Fibroblast of lung (primary cell): Measurements from ENCODE around the gene VGLL4. TPM values are rescaled to one million over a fixed set of nuclear protein-coding genes. Genes with fewer than 3 reads are reported as not detected.
A peak's percentile ranks its signal among the peaks of the same experiment; 100 is the strongest.

ENCODE experiments used
- DNase-seq, 2 donors: peaks; one replicate each; pipeline versions ENCODE4 v3.0.0 to v3.0.0-alpha.2; 2010; ENCODE audit warnings: low read depth in 2 of 2
- H2AFZ ChIP-seq: 2 replicates; pipeline ENCODE4 v1.5.1; 2012; ENCODE audit warnings: low read length, control low read depth, inconsistent platforms
- H3K27ac ChIP-seq: 2 replicates; pipeline ENCODE4 v1.5.1; 2011; ENCODE audit warnings: low read length, control low read depth; ENCODE audit not compliant: insufficient read depth
- H3K27me3 ChIP-seq: 2 replicates; pipeline ENCODE4 v1.5.1; 2011; ENCODE audit warnings: mild to moderate bottlenecking, low read length; ENCODE audit not compliant: control insufficient read depth, insufficient read depth
- H3K36me3 ChIP-seq: 2 replicates; pipeline ENCODE4 v1.5.1; 2011; ENCODE audit warnings: low read length; ENCODE audit not compliant: control insufficient read depth, insufficient read depth
- H3K4me1 ChIP-seq: 2 replicates; pipeline ENCODE4 v1.5.1; 2011; ENCODE audit warnings: low read length; ENCODE audit not compliant: control insufficient read depth, insufficient read depth; ENCODE audit errors: extremely low read depth
- H3K4me2 ChIP-seq: 2 replicates; pipeline ENCODE4 v1.5.1; 2011; ENCODE audit warnings: low read length, control low read depth; ENCODE audit not compliant: insufficient read depth; ENCODE audit errors: extremely low read depth
- H3K4me3 ChIP-seq, 4 experiments: fragments of 200-600 bp in 1 of 4; sonication (generic) in 1 of 4; replicated peaks in 1 of 4; 2 replicates each; pipeline ENCODE4 v1.5.1; 2011 to 2016; ENCODE audit warnings: low read length in 4 of 4, low read depth in 3 of 4, mild to moderate bottlenecking in 3 of 4, control low read depth in 2 of 4, inconsistent platforms in 1 of 4, mixed read lengths in 1 of 4; ENCODE audit not compliant: insufficient read depth in 1 of 4; ENCODE audit errors: control extremely low read depth in 1 of 4
- H3K79me2 ChIP-seq: 2 replicates; pipeline ENCODE4 v1.5.1; 2012; ENCODE audit warnings: mild to moderate bottlenecking, low read length, inconsistent platforms; ENCODE audit not compliant: control insufficient read depth, insufficient read depth
- H3K9ac ChIP-seq: 2 replicates; pipeline ENCODE4 v1.5.1; 2011; ENCODE audit warnings: mild to moderate bottlenecking, low read length, control low read depth; ENCODE audit not compliant: insufficient read depth
- H3K9me3 ChIP-seq: 2 replicates; pipeline ENCODE4 v1.5.1; 2012; ENCODE audit warnings: low read depth, low read length; ENCODE audit not compliant: control insufficient read depth, insufficient read depth
- H4K20me1 ChIP-seq: 2 replicates; pipeline ENCODE4 v1.5.1; 2011; ENCODE audit warnings: low read length; ENCODE audit not compliant: control insufficient read depth, insufficient read depth; ENCODE audit errors: extremely low read depth
- EZH2 ChIP-seq: IDR thresholded peaks from 2 replicates; pipeline ENCODE4 v1.5.1; 2012; ENCODE audit warnings: low read length, control low read depth, mild to moderate bottlenecking; ENCODE audit errors: missing control alignments
- polyA plus RNA-seq, 2 donors: library from polyadenylated mRNA; depleted of rRNA in 1 of 2; stranded (reverse) in 1 of 2; unstranded in 1 of 2; fragments of >200 nt; gene quantifications; 2 replicates each; pipeline ENCODE4 v1.2.1, GENCODE V29; 2011 to 2012; ENCODE audit warnings: missing spikeins in 1 of 2
- total RNA-seq: library from RNA; depleted of rRNA; stranded (reverse); fragments of >200 nt; gene quantifications from 2 replicates; pipeline ENCODE4 v1.2.1, GENCODE V29; 2014
- TF ChIP-seq, protein P1 (sequence below), 2 donors: IDR thresholded peaks in 1 of 2; conservative IDR thresholded peaks in 1 of 2; 1 replicate in 1 of 2; 2 replicates in 1 of 2; pipeline ENCODE4 v1.5.1; 2011 to 2012; ENCODE audit warnings: low read length in 2 of 2, control low read depth in 1 of 2, inconsistent platforms in 1 of 2, low read depth in 1 of 2, mild to moderate bottlenecking in 1 of 2

VGLL4 gene
- total and polyA plus RNA-seq, 2 donors (not counting 1 experiment from before 2014, with no cell fraction given) = 18.4 to 34.7 TPM

DNA sequence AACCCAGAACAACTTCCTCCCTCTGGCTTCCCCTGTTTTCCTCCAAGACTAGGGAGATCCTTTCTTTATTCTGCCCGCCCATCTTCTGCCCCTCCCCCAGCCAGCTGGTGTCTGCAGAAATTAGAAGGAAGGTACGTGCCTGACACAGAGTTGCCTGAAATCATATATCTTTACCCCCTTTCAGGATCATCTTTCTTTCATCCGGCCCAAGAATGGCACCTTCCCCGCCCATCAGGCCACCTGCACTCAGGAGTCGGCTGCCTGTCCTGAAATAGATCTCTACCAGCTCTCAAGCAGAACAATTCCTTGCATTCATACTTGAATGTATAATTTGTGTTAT lies 133.7 kb downstream of the VGLL4 start:
- Histone ChIP-seq H3K27ac (peak overlapping the region; percentile 51), H3K9ac (peak overlapping the region; percentile 40), H3K79me2 (no peaks in the 10 kb centered on the region), H3K4me1 (peaks cover 25% of the 10 kb centered on the region), H3K36me3 (no peaks in the 10 kb centered on the region), H4K20me1 (no peaks in the 10 kb centered on the region), H3K27me3 (no peaks in the 10 kb centered on the region), H3K4me2 (peak overlapping the region; percentile 66), H3K4me3 (peak overlapping the region in 1 of 4 experiments; percentile 15), H3K9me3 (no peaks in the 10 kb centered on the region), H2AFZ (no peak overlapping the region)
- no peak for TF ChIP-seq EZH2
- TF ChIP-seq, protein P1, sequence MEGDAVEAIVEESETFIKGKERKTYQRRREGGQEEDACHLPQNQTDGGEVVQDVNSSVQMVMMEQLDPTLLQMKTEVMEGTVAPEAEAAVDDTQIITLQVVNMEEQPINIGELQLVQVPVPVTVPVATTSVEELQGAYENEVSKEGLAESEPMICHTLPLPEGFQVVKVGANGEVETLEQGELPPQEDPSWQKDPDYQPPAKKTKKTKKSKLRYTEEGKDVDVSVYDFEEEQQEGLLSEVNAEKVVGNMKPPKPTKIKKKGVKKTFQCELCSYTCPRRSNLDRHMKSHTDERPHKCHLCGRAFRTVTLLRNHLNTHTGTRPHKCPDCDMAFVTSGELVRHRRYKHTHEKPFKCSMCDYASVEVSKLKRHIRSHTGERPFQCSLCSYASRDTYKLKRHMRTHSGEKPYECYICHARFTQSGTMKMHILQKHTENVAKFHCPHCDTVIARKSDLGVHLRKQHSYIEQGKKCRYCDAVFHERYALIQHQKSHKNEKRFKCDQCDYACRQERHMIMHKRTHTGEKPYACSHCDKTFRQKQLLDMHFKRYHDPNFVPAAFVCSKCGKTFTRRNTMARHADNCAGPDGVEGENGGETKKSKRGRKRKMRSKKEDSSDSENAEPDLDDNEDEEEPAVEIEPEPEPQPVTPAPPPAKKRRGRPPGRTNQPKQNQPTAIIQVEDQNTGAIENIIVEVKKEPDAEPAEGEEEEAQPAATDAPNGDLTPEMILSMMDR (conservative IDR thresholded peaks at IDR 0.05 in 1 of 2, IDR thresholded peaks at IDR 0.05 in 1 of 2; ENCODE audit: low read depth in 1 of 2, low read length in 2 of 2) = no peak
- no peak for DNase-seq

DNA sequence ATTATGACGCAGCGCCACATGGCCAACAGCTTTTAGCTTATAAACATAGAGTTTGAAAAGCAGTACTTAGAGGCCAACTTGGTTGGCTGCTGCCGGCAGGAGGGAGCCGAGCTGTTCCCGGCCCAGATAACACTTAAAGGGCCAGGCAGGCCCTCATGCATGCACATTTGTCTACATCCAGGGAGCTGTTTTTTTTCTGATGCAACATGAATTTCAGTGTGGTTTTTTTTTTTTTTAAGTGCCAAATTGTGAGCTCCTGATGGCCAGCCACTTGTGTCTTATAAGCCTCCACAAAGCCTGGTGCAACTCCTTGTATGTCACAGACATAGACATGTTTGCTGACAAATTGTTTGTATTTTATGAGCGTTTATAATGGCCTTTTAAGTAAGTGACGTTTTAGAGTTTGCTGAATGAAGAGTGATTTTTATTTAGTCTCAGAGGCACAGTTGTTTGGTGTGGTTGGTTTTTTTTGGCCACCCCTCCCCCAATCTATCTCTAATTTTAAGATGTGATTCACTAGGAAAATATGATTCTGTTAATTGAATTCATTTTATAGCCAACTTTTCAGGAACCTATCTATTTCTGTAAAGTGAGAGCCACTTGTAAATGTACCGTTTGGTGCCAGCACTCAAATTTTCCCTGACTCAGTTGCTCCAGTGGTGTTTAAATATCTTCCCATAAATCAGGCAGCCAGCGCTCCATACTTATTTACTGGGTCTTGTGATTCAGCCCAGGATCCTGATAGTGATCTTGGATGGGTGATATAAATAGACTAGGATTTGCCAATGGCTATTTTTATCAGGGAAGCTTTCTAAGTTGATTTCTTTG lies 134.3 kb downstream of the VGLL4 start:
- TF ChIP-seq EZH2 = no peak
- TF ChIP-seq, protein P1 (conservative IDR thresholded peaks at IDR 0.05 in 1 of 2, IDR thresholded peaks at IDR 0.05 in 1 of 2; ENCODE audit: low read depth in 1 of 2, low read length in 2 of 2) = peak; percentile 21 to 40

DNA sequence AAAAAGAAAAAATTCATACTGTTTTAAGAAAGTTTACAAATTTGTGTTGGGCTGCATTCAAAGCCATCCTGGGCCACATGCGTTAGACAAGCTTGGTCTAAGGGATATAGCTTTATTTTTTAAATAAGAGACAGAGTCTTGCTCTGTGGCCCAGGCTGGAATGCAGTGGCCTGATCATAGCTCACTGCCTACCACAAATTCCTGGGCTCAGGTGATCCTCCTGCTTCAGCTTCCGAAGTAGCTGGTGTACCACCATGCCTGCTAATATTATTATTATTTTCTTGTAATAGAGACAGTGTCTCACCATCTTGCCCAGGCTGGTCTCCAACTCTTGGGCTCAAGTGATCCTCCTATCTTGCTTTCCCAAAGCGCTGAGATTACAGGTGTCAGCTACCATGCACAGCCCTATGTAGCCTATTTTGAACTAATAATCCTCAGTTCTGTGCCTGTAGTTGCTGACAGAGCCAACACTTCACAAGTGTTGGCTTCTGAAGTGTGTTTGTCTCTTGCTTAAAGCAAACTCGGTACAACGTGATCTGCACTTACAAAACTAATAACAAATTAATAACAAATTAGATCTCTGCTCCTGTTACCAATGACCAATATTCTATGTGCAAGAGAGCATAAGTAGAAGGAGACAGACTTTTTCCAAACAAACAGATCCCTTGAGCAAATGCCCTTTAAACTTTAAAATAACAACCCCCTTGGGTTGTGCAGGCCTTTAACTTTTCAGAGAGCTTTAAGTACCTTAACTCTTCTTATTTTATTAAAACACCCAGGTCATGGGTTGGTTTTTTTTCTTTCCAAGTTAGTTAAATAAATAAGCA lies 135.2 kb downstream of the VGLL4 start:
- H3K4me2 ChIP-seq = peak overlapping the region; percentile 60
- no peak for DNase-seq
- H3K79me2 ChIP-seq = no peaks in the 10 kb centered on the region
- no peaks in the 10 kb centered on the region for H3K36me3 ChIP-seq
- TF ChIP-seq EZH2 = no peak
- TF ChIP-seq, protein P1 (conservative IDR thresholded peaks at IDR 0.05 in 1 of 2, IDR thresholded peaks at IDR 0.05 in 1 of 2; ENCODE audit: low read depth in 1 of 2, low read length in 2 of 2) = no peak
- H3K4me1 ChIP-seq = peaks cover 18% of the 10 kb centered on the region
- H3K9ac ChIP-seq = no peak overlapping the region
- no peak overlapping the region for H2AFZ ChIP-seq
- H3K9me3 ChIP-seq = no peaks in the 10 kb centered on the region
- H4K20me1 ChIP-seq = no peaks in the 10 kb centered on the region
- peak overlapping the region; percentile 51 for H3K27ac ChIP-seq
- no peaks in the 10 kb centered on the region for H3K27me3 ChIP-seq
- H3K4me3 ChIP-seq = peak overlapping the region in 1 of 4 experiments; percentile 14

More for the DNA sequence above, 134.3 kb downstream of the VGLL4 start:
- Histone ChIP-seq H3K4me3 (peak overlapping the region in 1 of 4 experiments; percentile 22), H3K27me3 (no peaks in the 10 kb centered on the region), H3K36me3 (no peaks in the 10 kb centered on the region), H3K27ac (peak overlapping the region; percentile 51), H3K4me2 (peak overlapping the region; percentile 66), H2AFZ (no peak overlapping the region), H3K9me3 (no peaks in the 10 kb centered on the region), H3K4me1 (peaks cover 23% of the 10 kb centered on the region), H3K79me2 (no peaks in the 10 kb centered on the region), H4K20me1 (no peaks in the 10 kb centered on the region), H3K9ac (peak overlapping the region; percentile 40)
- DNase-seq = peak; percentile 95 to 99
